Erythroblast (primary cell): ENCODE measurements around the gene PDZD8.

ENCODE experiments used
- DNase-seq, 2 experiments: peaks; one replicate each; lab custom pipeline; 2025; lab: John Stamatoyannopoulos, UW
- GATA1 ChIP-seq: IDR thresholded peaks from 2 replicates; pipeline ENCODE4 v1.6.1; 2011; ENCODE audit warnings: low read depth, mild to moderate bottlenecking, control low read depth, low read length, moderate library complexity
- POLR2A ChIP-seq: IDR thresholded peaks from 2 replicates; pipeline ENCODE4 v1.6.1; 2011; ENCODE audit warnings: mild to moderate bottlenecking, low read length

The PDZD8 gene, protein sequence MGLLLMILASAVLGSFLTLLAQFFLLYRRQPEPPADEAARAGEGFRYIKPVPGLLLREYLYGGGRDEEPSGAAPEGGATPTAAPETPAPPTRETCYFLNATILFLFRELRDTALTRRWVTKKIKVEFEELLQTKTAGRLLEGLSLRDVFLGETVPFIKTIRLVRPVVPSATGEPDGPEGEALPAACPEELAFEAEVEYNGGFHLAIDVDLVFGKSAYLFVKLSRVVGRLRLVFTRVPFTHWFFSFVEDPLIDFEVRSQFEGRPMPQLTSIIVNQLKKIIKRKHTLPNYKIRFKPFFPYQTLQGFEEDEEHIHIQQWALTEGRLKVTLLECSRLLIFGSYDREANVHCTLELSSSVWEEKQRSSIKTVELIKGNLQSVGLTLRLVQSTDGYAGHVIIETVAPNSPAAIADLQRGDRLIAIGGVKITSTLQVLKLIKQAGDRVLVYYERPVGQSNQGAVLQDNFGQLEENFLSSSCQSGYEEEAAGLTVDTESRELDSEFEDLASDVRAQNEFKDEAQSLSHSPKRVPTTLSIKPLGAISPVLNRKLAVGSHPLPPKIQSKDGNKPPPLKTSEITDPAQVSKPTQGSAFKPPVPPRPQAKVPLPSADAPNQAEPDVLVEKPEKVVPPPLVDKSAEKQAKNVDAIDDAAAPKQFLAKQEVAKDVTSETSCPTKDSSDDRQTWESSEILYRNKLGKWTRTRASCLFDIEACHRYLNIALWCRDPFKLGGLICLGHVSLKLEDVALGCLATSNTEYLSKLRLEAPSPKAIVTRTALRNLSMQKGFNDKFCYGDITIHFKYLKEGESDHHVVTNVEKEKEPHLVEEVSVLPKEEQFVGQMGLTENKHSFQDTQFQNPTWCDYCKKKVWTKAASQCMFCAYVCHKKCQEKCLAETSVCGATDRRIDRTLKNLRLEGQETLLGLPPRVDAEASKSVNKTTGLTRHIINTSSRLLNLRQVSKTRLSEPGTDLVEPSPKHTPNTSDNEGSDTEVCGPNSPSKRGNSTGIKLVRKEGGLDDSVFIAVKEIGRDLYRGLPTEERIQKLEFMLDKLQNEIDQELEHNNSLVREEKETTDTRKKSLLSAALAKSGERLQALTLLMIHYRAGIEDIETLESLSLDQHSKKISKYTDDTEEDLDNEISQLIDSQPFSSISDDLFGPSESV

DNA sequence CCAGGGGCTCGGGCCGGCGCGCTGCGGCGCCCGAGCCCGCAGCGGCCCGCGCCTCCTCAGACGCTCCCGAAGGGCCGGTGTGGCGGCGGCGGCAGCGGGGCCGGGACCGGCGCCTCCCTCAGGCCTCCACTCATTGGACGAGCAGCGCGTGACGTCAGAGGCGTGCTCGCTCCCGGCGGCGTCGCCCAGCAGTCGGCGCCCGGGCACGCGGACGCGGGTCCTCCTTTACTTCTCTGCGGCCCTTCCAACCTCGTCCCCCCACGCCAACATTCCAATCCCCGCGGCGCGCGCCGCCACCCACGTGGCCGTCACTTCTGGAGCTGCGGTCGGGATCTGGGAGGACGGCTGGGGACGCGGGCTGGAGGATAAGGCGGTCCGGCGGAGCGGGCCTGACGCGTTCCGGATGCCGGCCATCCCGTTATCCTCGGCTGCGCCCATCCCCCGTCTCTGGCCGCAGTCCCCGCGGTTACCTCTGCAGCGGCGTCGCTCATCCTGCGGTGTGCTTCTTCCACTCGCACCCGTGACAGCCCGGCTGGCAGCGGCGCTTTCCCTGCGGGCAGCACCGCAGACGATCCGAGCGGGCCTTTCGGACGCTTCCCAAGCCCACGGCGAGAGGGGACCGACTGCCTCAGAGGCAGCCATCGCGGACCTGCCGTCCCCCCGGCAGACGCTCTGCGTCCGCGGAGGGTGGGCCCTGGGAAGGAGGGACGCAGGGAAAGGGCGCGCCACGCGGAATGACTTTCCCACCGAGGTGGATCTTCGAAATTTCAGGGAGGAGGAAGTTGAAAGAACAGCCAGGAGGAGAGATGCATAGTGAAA lies at the start of gene PDZD8:
TSS of gene PDZD8 (minus strand) at position 81 of the 819 bp plus-strand sequence. CDS start 213 bp downstream, outside the sequence.
- peak; percentile 95 to 97 for DNase-seq
- peak; percentile 96 for TF ChIP-seq POLR2A
- no peak for TF ChIP-seq GATA1

DNA sequence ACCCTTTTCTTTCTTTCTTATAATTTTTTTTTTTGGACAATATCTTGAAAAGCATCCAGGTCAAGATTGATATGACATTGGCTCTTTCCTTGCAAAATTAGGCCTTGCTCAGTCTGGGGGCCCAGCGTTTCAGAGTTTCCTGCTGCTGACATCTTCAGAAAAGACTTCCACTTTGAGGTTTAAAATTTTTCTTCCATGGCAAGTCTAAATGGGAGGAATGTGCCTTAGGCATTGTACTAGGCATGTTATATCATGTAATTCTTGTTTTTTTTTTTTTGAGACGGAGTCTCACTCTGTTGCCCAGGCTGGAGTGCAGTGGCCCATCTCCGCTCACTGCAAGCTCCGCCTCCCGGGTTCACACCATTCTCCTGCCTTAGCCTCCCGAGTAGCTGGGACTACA lies 48.9 kb upstream of the PDZD8 start:
- DNase-seq: no peak
- TF ChIP-seq POLR2A (no peak), GATA1 (no peak)

DNA sequence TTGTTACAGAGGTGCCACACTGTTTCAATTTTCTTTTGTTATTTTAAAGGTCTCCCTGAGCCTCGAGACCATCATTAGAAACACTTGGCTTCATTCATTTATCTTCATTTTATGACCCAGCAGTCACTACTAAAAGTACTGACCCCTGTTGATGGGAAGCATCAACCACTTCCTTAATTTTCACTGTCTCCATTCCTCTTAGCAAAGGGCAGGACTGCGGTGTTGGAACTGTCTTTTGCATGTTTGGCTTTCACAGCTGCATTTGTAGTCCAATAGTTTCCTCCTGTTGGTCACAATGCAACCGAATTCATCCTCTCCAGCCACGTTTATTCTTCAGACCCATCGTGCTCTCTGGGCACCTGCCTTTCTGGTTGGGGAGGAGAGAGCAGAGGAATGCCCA lies 46.7 kb upstream of the PDZD8 start:
- no peak for DNase-seq
- TF ChIP-seq GATA1 (no peak), POLR2A (no peak)

DNA sequence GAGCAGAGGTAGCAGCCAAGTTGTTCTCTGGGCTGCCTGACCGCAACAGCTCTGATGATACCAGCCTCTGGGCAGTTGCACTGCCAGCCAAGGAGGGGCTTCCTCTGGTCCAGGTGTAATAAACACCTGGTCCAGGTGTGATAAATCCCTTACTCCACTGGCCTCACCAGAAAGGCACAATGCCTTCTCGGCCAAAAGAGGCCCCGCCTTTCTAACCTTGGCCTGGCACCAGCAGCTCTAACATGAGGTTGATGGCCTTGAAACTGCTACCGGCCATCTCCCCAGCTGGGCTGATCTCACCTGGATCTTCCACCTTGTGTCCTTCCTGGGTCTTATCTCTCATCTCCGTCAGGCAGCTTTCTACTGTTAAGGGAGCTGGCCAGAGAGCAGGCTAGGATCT lies 45.5 kb upstream of the PDZD8 start:
- TF ChIP-seq POLR2A: no peak
- TF ChIP-seq GATA1: no peak
- DNase-seq: no peak

DNA sequence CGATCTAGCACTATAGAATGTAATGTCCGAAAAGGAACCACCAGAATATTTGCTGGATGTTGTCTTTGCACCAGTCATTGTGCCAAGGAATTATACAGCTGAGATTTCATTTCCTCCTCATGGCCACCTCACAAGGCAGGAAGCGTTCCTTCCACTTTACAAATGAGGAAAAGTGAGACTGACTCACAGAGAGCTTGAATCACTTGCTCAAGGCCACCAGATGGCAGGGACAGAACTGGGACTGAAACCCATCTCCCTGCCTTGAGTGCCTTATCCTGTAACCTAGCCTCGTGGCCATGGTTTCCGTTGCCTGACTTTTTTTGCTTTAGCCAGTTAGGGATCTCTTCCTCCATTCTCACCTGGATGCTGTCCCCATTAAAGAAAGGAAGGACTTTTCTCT lies 44.7 kb upstream of the PDZD8 start:
- DNase-seq: no peak
- no peak for TF ChIP-seq POLR2A
- no peak for TF ChIP-seq GATA1

DNA sequence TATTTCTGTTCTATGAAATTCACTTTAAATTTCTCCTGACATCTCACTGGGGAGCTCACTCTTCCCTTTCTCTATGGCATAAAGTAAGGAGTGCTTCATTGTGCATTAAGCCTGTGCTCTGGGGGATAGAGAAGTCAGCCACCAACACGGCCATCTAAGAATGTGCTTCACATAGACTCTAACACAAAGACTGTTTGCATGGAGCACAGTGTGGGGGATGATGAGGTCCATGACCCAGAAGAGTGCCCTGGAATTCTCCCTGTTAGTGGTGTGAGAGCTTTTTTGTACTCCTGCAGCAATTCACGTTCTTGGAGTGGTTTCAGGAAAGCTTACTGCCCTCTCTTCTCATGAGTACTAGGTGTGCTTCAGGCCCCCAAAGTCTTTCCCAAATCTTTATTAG lies 43.9 kb upstream of the PDZD8 start:
- TF ChIP-seq POLR2A (no peak), GATA1 (no peak)
- no peak for DNase-seq

DNA sequence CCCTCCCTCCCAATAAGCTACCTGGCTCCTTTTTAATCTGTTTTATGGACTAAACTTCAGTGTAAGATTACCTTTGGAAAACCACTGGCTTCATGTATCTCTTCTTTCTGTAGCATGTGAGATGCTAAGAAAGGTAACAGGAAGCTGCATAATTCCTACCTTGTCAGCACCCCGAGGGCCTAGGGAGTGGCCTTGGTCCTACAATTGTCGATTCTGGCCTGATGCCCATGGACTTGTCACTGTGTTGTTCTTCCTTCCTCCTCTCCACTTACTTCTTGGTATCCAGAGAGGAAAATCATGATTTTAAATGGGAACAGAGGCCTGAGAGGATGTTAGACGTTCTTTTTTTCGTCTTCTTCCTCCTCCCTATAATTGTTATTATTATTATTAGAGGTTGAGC lies 42.9 kb upstream of the PDZD8 start:
- TF ChIP-seq POLR2A: no peak
- TF ChIP-seq GATA1: no peak
- DNase-seq: no peak

DNA sequence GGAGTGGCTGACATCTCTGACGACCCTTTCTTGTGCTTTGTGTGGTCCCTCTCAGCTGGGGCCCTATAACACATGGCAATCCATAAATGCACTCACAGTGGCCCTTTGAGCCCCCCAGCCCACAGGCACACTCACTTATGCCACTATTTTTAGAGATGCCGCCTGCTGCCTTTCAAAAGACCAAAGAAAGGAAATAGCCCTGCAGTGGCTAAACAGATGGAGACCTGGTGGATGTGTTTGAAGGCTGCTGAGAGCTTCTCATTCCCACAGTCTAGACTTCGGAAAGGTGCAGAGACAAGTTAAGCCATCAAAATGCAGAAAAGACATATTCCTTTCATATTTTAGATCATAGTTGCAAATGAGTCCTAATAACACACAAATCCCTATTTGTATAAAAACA lies 42.0 kb upstream of the PDZD8 start:
- no peak for DNase-seq
- TF ChIP-seq GATA1 (no peak), POLR2A (no peak)

DNA sequence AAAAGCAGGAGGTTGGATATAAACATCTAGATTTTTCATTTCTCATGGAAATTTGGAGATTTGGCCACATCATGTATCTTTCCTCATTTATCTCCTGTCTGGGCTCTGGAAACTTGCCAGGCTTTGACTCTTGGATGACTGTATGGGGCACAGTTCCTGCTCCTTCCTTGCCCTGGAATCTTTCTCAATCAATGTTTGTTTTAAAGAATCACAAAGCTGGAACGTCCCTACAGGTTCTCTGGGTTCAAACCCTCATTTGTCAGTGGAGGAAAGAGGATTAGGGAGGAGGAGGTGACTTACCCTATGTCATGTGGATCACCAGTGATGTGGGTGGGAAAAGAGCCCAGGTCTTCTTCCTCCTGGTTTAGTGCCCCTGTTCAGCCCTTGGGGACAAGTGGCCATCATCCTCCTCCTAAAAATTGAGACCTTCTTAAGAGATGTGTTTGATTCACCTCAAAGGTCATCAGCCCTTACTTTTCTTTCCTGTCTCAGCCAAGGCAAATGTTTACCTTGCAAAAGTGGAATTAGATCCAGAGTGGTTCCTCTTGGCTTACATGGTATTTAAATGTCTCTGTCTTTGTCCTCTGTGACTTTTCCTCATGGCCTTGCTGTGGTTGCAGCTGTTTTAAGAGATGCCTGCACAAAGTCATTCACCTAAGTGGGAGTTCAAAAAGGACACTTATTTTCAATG lies 38.8 kb upstream of the PDZD8 start:
- no peak for TF ChIP-seq GATA1
- peak; percentile 29 to 52 for DNase-seq

DNA sequence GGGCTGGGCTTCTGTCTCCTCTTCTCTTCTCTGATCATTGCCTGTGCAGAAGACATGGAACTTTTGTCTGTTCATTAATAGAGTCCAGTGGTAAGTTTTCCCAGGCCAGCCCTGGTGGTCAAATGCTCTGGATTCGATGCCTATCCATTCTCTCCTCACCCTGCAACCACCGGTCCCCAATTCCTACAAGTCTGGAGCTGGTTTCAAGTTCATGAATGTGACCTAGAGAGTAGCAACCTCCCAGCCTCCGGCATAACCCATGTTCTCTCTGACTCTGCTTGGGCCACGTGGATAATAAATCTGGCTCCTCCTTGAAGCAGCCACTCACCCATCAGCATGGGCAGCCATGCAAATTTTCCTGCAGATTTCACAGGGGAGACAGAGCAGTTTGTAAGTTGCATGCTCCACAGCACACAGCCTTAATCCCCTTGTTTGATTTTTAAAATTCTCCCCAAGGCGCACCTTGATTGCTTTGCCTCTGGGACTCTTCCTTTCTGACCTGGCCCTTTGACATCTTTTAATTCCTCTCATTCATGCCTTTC lies 37.3 kb upstream of the PDZD8 start:
- no peak for TF ChIP-seq GATA1
- TF ChIP-seq POLR2A: no peak

DNA sequence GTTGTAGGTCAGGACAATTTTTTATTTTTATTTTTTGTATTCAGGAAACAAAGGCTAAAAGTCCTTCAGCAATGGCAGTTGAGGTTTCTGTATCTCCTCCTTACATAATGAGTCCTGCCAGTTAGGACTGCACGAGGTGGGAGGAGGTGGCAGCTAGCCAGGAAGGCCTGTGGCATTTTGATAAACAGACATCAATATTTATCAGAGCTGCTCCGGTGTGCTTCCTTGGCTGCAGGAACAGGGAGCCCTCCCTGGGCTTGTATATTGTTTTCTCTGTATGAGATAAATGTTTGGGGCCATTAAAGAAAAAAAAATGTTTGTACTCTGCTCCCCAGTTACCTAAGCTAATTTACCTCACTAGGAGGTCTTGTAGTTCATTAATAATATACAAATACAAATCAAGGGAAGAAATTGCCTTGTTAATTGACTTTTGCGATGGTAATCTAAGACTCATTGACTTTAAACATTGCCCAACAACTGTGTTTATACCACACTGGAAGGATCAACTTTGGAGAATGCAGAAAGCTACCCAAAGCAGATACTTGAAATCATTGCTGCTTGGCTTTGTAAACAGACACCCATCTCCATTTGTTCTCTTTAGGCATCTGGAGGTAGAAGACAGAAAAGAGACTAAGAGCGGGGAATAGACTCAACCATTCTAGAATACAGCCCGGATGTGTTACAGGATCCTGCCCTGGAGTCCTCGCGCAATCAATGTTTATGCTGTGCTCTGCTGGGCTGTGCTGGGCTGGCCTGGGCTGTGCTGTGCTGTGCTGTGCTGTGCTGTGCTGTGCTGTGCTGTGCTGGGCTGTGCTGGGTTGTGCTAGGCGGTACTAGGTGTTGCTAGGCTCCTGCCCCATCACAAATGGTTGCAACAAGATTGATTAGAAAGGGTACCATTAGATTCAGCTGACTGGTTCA lies 36.5 kb upstream of the PDZD8 start:
- TF ChIP-seq GATA1: peak; percentile 58
- peak; percentile 56 for TF ChIP-seq POLR2A
- peak; percentile 97 to 99 for DNase-seq

More for the DNA sequence above, 37.3 kb upstream of the PDZD8 start:
- DNase-seq: peak; percentile 31 to 33
